Loucy (cell line): ENCODE data around the gene GNPDA1.

Experiments
- EZH2phosphoT487 ChIP-seq: fragments of 200-600 bp; IDR thresholded peaks from 2 replicates; pipeline ENCODE4 v1.6.1; 2018; ENCODE audit warnings: antibody characterized with exemption, mild to moderate bottlenecking, moderate library complexity, borderline replicate concordance
- TF ChIP-seq, protein P1 (sequence below): fragments of 200-600 bp; sonication (generic); conservative IDR thresholded peaks from 2 replicates; pipeline ENCODE4 v1.5.1; 2014; ENCODE audit warnings: mild to moderate bottlenecking, antibody characterized with exemption, low read length

DNA sequence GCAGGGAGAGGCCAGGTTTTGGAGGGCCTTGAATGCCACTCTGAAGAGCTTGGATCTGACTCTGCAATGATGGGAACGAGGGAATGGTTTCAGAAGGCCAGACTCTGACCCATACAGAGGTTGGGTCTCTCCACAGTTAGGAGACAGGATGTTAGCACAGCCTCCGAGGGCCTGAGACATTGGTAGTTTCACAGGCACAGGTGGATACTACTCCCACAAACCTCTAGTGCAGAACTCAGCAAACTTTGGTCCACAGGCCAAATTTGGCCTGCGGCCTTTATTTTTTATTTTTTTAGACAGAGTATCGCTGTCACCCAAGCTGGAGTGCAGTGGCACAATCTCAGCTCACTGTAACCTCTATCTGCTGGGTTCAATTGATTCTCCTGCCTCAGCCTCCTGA lies 2.9 kb downstream of the GNPDA1 start:
- TF ChIP-seq, protein P1, sequence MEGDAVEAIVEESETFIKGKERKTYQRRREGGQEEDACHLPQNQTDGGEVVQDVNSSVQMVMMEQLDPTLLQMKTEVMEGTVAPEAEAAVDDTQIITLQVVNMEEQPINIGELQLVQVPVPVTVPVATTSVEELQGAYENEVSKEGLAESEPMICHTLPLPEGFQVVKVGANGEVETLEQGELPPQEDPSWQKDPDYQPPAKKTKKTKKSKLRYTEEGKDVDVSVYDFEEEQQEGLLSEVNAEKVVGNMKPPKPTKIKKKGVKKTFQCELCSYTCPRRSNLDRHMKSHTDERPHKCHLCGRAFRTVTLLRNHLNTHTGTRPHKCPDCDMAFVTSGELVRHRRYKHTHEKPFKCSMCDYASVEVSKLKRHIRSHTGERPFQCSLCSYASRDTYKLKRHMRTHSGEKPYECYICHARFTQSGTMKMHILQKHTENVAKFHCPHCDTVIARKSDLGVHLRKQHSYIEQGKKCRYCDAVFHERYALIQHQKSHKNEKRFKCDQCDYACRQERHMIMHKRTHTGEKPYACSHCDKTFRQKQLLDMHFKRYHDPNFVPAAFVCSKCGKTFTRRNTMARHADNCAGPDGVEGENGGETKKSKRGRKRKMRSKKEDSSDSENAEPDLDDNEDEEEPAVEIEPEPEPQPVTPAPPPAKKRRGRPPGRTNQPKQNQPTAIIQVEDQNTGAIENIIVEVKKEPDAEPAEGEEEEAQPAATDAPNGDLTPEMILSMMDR: no peak
- no peak for TF ChIP-seq EZH2phosphoT487
